Transverse colon (tissue), 4 donors: ENCODE measurements around the gene PRKCZ. TPM values are rescaled to one million over a fixed set of nuclear protein-coding genes. Genes with fewer than 3 reads are reported as not detected.

Source experiments
- DNase-seq: peaks from one replicate; pipeline ENCODE4 v3.0.0-alpha.2; 2019
- H3K27ac ChIP-seq, 4 donors: fragments of 200-600 bp; sonication (generic); 2 replicates each; pipeline ENCODE4 v1.5.1; 2016 to 2018; ENCODE audit warnings: inconsistent platforms in 4 of 4
- H3K27me3 ChIP-seq: fragments of 200-600 bp; sonication (generic); 2 replicates; pipeline ENCODE4 v1.5.1; 2017; ENCODE audit warnings: inconsistent platforms
- H3K36me3 ChIP-seq, 4 donors: fragments of 200-600 bp; sonication (generic); 2 replicates each; pipeline ENCODE4 v1.5.1; 2017 to 2019; ENCODE audit warnings: inconsistent platforms in 4 of 4
- H3K4me1 ChIP-seq, 4 donors: fragments of 200-600 bp; sonication (generic); 2 replicates each; pipeline ENCODE4 v1.5.1; 2017 to 2020; ENCODE audit warnings: inconsistent platforms in 4 of 4
- H3K4me3 ChIP-seq, 4 donors: fragments of 200-600 bp; sonication (generic); 1 replicate in 1 of 4; 2 replicates in 3 of 4; pipeline versions ENCODE4 v1.5.1 to v1.6.1; 2017 to 2019; ENCODE audit warnings: inconsistent platforms in 4 of 4
- H3K9me3 ChIP-seq, 2 donors: fragments of 200-600 bp; sonication (generic); 2 replicates each; pipeline ENCODE4 v1.5.1; 2017 to 2019; ENCODE audit warnings: inconsistent platforms in 2 of 2
- CTCF ChIP-seq, 5 experiments: fragments of 200-600 bp in 3 of 5; fragments of 450-650 bp in 2 of 5; sonication (generic) in 3 of 5; IDR thresholded peaks; 1 replicate in 2 of 5; 2 replicates in 3 of 5; pipeline ENCODE4 v1.5.1; 2016 to 2017; ENCODE audit warnings: antibody characterized with exemption in 5 of 5, inconsistent platforms in 3 of 5, mild to moderate bottlenecking in 2 of 5, moderate library complexity in 1 of 5
- EP300 ChIP-seq: sonication (generic); formaldehyde crosslinking; IDR thresholded peaks from one replicate; pipeline ENCODE4 v1.6.1; 2017; ENCODE audit warnings: antibody characterized with exemption, low read depth
- POLR2A ChIP-seq: fragments of 450-650 bp; IDR thresholded peaks from one replicate; pipeline ENCODE4 v1.6.1; 2016; ENCODE audit warnings: antibody characterized with exemption, mild to moderate bottlenecking, moderate library complexity
- POLR2AphosphoS5 ChIP-seq, 3 donors: sonication (generic); formaldehyde crosslinking; IDR thresholded peaks; one replicate each; pipeline ENCODE4 v1.6.1; 2016; ENCODE audit warnings: antibody characterized with exemption in 3 of 3
- WGBS, 2 donors: methylation state at CpG; one replicate each; pipeline ENCODE4 v1.1.5; 2018; ENCODE audit warnings: low coverage in 1 of 2; 5-methylcytosine and 5-hydroxymethylcytosine counted together
- in situ Hi-C, 4 donors: fragments of 200-750 bp; cut with MboI; loops; one replicate each; pipeline versions ENCODE4 v1.15.0 to v1.15.1; 2017; ENCODE audit warnings: low sequenced_read_pairs in 3 of 4, low pct_ligation_motif_present in 1 of 4, low pct_unique_long_range_greater_than_20kb in 1 of 4
- intact Hi-C: fragments of 100-400 bp; cut with DNase I; formaldehyde crosslinking; loops from one replicate; pipeline ENCODE4 v1.15.1; 2023; ENCODE audit warnings: low total_unique reads
- total RNA-seq, 4 donors: library from RNA; depleted of rRNA; stranded (reverse); fragments of >200 nt; gene quantifications; one replicate each; pipeline ENCODE4 v1.1.0, GENCODE V29; 2016

PRKCZ gene
- total RNA-seq, 4 donors from 2014 or later: 48.6 to 96.7 (median 54.4) TPM

- no peaks in the 10 kb centered on the region for H3K36me3 ChIP-seq
- no peak overlapping the region for H3K4me3 ChIP-seq
- TF ChIP-seq CTCF (IDR thresholded peaks at IDR 0.05): no peak
- no peak for TF ChIP-seq EP300
- TF ChIP-seq POLR2AphosphoS5 (IDR thresholded peaks at IDR 0.05): peak in 1 of 3 donors; percentile 24
- peak; percentile 49 for DNase-seq
- intact Hi-C loops: no loop called here
- no peaks in the 10 kb centered on the region for H3K27me3 ChIP-seq
- WGBS, 2 donors: 67 to 80% methylated on average over 1 to 13 of the region's 13 CpGs
- no peaks in the 10 kb centered on the region for H3K9me3 ChIP-seq
- in situ Hi-C loops: loop anchor here in 2 of 4 donors (25.0 kb wide), 2 partner anchors 350 to 600 kb away; partner anchors contain the start of genes HES5 (in 1 of the 2) and PANK4 (in 1 of the 2)
- peaks cover 22 to 37% (median 26%) of the 10 kb centered on the region in 4 donors for H3K4me1 ChIP-seq
- H3K27ac ChIP-seq: no peak overlapping the region
Measured at GRCh38 chr1:2187619-2188018, 137.4 kb downstream of the PRKCZ start.

GRCh38 chr1:2188336-2188735, 138.1 kb downstream of the PRKCZ start:
- no peak for TF ChIP-seq CTCF (IDR thresholded peaks at IDR 0.05)
- TF ChIP-seq EP300: no peak
- no peak for TF ChIP-seq POLR2A
- TF ChIP-seq POLR2AphosphoS5 (IDR thresholded peaks at IDR 0.05): no peak
- DNase-seq: no peak
- Histone ChIP-seq H3K4me3 (no peak overlapping the region), H3K36me3 (no peaks in the 10 kb centered on the region), H3K27ac (no peak overlapping the region), H3K27me3 (no peaks in the 10 kb centered on the region), H3K4me1 (peaks cover 22 to 45% (median 28%) of the 10 kb centered on the region in 4 donors), H3K9me3 (no peaks in the 10 kb centered on the region)
- intact Hi-C loops (no loop called here), in situ Hi-C loops (loop anchor here in 2 of 4 donors (25.0 kb wide), 2 partner anchors 349 to 599 kb away; partner anchors contain the start of genes HES5 (in 1 of the 2) and PANK4 (in 1 of the 2))
- 96% methylated on average over 15 of the region's 16 CpGs; no CpG with 5 or more reads in 1 of the 2 donors for WGBS, 2 donors

- Histone ChIP-seq H3K36me3 (no peaks in the 10 kb centered on the region), H3K9me3 (no peaks in the 10 kb centered on the region), H3K4me3 (peak overlapping the region; percentile 39 to 57 (median 50)), H3K27me3 (no peaks in the 10 kb centered on the region), H3K4me1 (peaks cover 30 to 54% (median 36%) of the 10 kb centered on the region in 4 donors), H3K27ac (peak overlapping the region; percentile 91 to 97 (median 94))
- intact Hi-C loops (loop anchor here (10.0 kb wide), 1 partner anchor 1435 kb away; the partner anchor contains the start of gene TPRG1L), in situ Hi-C loops (loop anchor here (10.0 to 25.0 kb wide), 3 partner anchors 195 to 598 kb away; partner anchors contain the start of genes HES5 (in 1 of the 4) and PANK4 (in 1 of the 4))
- WGBS, 2 donors: 0 to 17% methylated on average over 2 to 38 of the region's 65 CpGs
- peak; percentile 95 for DNase-seq
- TF ChIP-seq POLR2AphosphoS5 (IDR thresholded peaks at IDR 0.05) (peak; percentile 90 to 94 (median 91)), POLR2A (peak; percentile 78), CTCF (IDR thresholded peaks at IDR 0.05) (no peak), EP300 (no peak)
Measured at GRCh38 chr1:2189459-2190425, 139.5 kb downstream of the PRKCZ start.

DNA sequence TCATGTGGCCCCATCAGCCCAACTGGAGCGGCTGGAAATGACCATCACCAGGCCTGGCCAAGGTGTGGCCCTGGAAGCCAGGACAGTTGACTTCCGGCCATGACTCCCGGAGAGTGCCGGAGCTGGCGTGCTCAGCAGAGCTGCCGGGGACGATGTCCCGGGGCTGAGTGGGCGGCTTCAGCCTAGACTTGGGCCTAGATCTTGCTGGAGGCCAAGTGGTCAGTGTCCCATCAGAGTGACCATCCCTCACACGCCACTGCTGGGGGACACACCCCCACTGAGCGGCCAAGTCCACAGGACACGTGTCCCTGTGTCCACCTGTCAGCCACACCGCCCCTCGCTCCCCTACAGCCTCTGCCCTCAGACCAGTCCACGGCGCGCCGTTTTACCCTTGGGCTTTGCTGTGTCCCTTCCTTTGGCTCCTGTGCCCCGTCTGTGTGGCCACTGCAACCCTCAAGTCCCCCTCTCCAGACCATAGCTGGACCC, 140.3 kb downstream of the PRKCZ start:
- intact Hi-C loops: loop anchor here (10.0 kb wide), 1 partner anchor 1434 kb away; the partner anchor contains the start of gene TPRG1L
- no peak for TF ChIP-seq CTCF (IDR thresholded peaks at IDR 0.05)
- TF ChIP-seq EP300: no peak
- no peak for TF ChIP-seq POLR2AphosphoS5 (IDR thresholded peaks at IDR 0.05)
- no peak for TF ChIP-seq POLR2A
- peaks cover 30 to 59% (median 41%) of the 10 kb centered on the region in 4 donors for H3K4me1 ChIP-seq

More for the DNA sequence above, 140.3 kb downstream of the PRKCZ start:
- WGBS, 2 donors: 81 to 100% methylated on average over 2 to 18 of the region's 19 CpGs
- H3K4me3 ChIP-seq: peak overlapping the region; percentile 39 to 57 (median 50)
- H3K27ac ChIP-seq: peak overlapping the region; percentile 91 to 97 (median 94)
- no peak for DNase-seq
- no peaks in the 10 kb centered on the region for H3K27me3 ChIP-seq
- in situ Hi-C loops: loop anchor here (10.0 to 25.0 kb wide), 3 partner anchors 194 to 597 kb away; partner anchors contain the start of genes HES5 (in 1 of the 4) and PANK4 (in 1 of the 4)
- no peaks in the 10 kb centered on the region for H3K36me3 ChIP-seq
- no peaks in the 10 kb centered on the region for H3K9me3 ChIP-seq
